ENCODE results near the gene ENKD1. TPM values are rescaled to one million over a fixed set of nuclear protein-coding genes. Genes with fewer than 3 reads are reported as not detected.

ENKD1 gene
- total and polyA plus RNA-seq, 2 of the 13 experiments (the other 11 are each of a cell fraction or from before 2014, with no cell fraction given): 10.8 to 20.8 TPM

GRCh38 chr16:67659675-67660563 lies 6.6 kb downstream of the ENKD1 start, which contains the start of gene ACD (continued):
- no peak for TF ChIP-seq KIAA2018 (CRISPR knock-in tag; IDR thresholded peaks at IDR 0.05; ENCODE audit: borderline replicate concordance)
- peak; percentile 63 for TF ChIP-seq U2AF1 (optimal IDR thresholded peaks at IDR 0.05; ENCODE audit: low read depth, low read length)
- peak; percentile 89 for TF ChIP-seq ZNF567 (CRISPR knock-in tag; IDR thresholded peaks at IDR 0.05; ENCODE audit: borderline replicate concordance)
- TF ChIP-seq GTF3A (CRISPR knock-in tag; conservative IDR thresholded peaks at IDR 0.05): peak; percentile 87
- peak; percentile 51 for TF ChIP-seq THAP11 (CRISPR knock-in tag; IDR thresholded peaks at IDR 0.05)
- peak; percentile 64 for TF ChIP-seq HDAC1 (CRISPR knock-in tag; IDR thresholded peaks at IDR 0.05)
- peak; percentile 87; the same call in 1 of the 2 replicates for TF ChIP-seq NFATC3 (CRISPR knock-in tag; IDR thresholded peaks at IDR 0.05)
- TF ChIP-seq TRAFD1 (CRISPR knock-in tag; IDR thresholded peaks at IDR 0.05; ENCODE audit: borderline replicate concordance): peak; percentile 57; the same call in 1 of the 2 replicates
- peak; percentile 4; the same call in 1 of the 2 replicates for TF ChIP-seq SNAPC4 (CRISPR knock-in tag; IDR thresholded peaks at IDR 0.05)
- 0 out of 2 replicates have a peak, but pooled peaks have one; percentile 44 for TF ChIP-seq AKAP8 (CRISPR knock-in tag; IDR thresholded peaks at IDR 0.05)
- peak; percentile 63 for TF ChIP-seq MEIS2 (CRISPR knock-in tag; IDR thresholded peaks at IDR 0.05)

All from HepG2 (cell line).